ENCODE data around the gene HCN2.
A peak's percentile ranks its signal among the peaks of the same experiment; 100 is the strongest.
"Not testable (repeated sequence)": the region's sequence is repeated elsewhere in the genome, so short reads cannot be mapped to it uniquely, and the experiment has no call there.

The HCN2 gene

DNA sequence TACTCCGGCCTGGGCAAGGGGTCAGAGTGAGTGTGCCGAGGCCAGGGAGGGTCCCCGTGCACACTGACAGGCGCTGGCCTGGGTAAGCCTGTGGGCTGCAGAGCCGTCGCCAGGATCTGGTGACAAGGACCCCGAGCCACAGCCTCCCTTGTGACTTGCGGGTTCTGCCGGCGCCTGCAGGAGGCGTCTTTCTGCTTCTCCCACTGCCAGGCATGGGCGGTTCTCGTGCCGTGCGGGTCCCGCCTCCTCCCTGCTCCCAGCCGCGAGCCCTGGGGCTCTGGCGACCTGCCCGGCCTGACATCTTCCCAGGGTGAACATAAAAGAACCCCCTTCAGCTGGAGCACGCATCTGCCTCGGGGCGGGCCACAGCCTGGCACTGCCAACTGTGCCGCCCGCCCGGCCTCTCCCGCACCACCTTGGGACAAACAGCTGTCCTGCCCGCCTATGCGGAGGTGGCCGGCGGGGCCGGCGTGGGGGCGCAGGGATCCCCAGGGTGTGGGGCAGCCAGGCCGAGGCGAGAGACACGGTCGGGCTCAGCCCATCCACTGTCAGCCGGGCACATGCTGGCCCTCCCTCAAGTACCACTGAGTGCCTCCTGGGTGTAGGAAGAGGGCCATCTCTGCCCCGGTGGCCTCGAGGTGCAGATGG, 1.5 kb upstream of the HCN2 start:
- peak; percentile 88 for DNase-seq

DNA sequence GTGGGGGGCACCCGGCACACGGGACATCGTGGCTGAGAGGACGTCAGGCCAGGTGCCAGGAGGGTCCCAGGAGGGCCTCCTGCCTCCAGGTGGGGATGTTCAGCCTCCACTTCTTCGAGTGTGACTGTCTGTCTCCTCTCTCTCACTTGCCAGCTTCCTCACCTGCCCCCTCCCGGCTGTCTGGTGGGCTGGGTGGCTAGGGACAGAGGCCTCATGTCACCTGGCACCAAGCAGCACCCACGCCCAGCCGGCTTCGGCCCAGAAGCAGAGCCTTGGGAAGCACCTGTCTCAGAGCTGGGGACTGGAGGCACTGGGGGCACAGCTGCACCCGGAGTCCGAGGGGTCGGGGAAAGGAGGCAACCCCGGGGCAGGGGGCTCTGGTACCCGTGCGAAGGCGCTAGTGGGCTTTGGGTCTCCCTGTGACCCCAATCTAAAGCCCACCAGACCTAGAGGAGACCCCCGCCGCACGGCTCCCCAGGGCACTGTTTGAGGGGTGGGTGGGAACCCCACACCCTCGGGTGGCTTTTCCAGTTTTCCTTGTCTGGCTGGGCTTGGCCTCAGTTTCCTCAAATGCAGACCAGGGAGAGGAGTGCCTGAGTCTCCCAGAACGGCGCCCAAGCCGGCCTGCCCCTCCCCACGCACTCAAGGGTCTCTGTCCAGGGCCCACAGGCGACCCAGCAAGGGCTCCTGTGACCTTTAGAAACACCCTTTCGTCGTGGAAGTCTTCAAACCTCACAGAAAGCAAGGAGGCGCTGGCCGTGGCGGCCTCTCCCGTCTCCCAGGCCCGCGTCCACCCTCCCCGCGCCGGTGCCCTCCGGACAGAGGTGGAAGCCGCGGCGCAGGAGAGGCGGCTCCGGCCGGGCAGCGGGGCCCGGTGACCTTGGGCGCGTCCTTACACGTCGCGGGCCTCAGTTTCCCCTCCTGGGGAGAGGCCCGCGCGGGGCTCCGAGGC, 664 bp upstream of the HCN2 start:
- DNase-seq: no peak

DNA sequence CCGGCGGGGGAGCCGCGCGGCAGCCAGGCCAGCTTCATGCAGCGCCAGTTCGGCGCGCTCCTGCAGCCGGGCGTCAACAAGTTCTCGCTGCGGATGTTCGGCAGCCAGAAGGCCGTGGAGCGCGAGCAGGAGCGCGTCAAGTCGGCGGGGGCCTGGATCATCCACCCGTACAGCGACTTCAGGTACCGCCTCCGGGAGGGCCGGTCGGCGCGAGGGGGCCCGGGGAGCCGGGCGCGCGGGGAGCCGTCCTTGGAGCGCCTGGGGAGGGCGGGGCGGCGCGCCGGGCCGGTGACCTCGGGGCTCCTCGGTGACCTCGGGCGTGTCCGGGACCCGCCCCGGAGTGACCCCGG, 690 bp downstream of the HCN2 start:
- DNase-seq: no peak

DNA sequence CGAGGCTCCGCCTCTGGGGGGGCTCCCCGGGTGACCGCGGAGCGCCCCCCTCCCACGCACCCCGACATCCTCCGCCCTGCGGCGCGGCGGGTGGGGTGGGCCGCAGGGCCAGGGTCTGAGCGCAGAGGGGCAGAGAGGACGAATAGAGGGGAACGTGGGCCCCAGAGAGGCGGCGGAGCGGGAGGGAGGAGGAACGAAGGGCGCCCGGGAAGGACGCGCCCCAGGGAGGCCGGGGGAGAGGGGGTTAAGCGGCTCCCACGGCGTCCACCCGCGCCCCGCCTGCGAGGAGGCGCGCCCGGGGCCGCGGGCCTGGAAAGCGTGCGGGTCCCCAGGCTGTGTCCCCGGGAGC, 1.0 kb downstream of the HCN2 start:
- DNase-seq: no peak

DNA sequence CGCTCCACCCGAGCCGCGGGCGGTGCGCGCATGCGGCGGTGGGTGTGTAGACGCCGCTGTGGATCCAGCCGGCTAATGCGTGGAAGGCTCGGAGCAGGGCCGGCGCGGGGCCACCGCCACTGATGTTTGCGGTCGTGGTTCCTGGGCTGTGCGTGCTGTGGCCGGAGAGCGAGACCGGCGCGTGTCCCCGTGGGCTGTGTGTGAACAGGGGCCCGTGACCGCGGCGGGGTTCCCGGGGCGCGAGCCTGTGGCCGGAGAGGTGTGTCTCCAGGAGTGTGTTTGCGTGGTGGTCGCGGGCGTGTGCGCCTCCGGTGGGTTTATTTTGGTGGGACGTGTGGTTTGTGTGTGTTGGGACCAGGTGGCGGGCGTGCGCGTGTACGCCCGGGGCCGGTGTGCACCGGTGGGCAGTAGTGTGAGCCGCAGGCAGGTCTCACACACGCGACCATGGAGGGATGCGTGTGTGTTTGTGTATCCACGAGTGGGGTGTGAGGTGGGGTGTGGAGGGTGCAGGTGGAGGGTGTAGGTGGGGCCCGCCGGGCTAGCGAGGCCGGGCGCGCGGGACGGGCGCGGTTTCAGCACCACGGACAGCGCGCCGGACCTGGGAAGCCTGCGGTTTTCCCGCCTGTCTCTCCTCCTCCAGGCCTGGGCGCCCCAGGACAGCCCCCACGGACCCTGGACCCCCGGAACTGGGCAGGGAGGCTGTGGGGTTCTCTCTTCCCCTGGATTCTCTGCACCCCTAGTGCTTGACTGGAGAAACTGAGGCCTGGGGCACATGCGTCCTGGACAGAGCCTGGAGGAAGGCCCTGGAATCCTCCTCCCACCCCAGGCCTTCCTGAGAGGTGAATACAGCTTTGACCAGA, 1.6 kb downstream of the HCN2 start:
- no peak for DNase-seq

DNA sequence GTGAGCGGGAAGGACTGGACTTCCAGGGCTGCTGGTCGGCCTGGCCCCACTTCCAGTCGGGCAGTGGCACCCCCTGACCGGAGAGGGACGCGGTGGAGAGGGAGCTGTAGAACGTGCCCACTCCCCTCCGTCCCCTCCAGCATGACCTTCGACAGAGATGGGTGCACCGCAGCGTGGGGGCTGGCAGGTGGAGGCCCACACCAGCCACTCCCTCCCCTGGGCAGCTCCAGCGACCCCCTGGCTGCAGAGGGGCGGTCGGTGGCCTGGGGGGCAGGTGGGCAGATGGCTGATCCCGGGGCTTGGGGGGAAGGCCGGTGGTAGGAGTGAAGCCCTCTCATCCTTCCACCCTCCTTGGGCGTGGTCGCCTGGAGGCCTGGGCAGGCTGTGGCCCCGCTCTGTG, 2.4 kb downstream of the HCN2 start:
- no peak for DNase-seq

DNA sequence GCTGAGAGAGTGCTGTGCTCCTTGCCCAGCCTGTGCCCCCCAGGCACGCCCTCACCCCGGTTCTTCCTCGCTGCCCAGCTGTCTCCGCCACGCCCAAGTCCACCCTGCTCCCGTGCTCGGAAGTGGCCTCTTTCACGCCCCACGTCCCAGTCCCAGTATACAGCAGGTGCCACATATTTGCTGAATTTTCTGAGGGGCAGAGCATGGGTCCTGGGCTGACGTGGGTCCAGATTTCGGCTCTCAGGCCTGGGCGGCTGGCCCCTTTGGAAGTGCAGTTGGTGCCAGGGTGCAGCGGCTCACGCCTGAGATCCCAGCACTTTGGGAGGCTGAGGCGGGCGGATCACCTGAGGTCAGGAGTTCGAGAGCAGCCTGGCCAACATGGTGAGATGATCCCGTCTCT, 3.4 kb downstream of the HCN2 start:
- DNase-seq: no peak

DNA sequence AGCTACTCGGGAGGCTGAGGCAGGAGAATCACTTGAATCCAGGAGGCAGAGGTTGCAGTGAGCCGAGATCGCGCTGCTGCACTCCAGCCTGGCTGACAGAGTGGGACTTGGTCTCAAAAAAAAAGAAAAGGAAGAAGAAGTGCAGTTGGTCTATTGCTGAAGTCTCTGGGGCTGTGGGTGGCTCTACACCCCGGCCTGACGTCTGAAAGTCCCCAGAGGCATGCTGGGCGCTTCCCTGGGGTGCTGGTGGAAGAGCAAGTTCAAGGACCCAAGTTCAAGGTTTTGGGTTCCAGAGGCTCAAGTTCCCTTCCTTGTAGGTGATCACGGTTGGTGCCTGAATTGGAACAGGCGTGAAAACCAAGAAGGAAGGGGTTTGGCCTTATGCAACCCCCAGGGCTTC, 3.8 kb downstream of the HCN2 start:
- no peak for DNase-seq

DNA sequence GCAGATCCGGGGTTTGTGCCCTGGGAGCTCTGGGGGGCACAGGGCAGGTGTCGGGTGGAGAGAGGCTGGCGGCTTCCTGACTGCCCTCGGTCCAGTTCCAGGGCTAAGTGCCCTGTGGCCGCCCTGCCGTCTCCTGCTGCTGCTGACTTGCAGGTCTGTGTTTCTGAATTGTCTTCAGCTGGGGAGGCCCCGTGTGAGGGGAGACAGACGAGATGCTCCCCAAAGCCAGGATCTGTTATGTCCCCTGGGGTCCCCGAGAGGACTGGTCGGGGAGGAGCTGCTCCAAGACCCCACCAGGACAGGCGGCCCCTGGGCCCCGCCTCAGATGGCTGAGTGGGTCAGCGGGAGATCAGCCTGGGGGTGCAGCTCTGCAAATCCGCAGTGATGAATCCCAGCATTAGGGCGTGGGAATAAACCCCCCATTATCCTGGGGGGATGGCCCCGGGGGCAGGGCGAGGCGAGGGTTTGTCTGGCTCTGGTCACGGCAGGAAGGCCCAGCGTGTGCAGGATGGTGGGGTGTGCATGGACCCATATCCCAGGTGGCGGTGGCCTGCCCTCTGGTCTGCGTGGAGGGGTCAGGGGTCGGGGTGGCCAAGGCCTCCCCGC, 4.7 kb downstream of the HCN2 start:
- DNase-seq: no peak

DNA sequence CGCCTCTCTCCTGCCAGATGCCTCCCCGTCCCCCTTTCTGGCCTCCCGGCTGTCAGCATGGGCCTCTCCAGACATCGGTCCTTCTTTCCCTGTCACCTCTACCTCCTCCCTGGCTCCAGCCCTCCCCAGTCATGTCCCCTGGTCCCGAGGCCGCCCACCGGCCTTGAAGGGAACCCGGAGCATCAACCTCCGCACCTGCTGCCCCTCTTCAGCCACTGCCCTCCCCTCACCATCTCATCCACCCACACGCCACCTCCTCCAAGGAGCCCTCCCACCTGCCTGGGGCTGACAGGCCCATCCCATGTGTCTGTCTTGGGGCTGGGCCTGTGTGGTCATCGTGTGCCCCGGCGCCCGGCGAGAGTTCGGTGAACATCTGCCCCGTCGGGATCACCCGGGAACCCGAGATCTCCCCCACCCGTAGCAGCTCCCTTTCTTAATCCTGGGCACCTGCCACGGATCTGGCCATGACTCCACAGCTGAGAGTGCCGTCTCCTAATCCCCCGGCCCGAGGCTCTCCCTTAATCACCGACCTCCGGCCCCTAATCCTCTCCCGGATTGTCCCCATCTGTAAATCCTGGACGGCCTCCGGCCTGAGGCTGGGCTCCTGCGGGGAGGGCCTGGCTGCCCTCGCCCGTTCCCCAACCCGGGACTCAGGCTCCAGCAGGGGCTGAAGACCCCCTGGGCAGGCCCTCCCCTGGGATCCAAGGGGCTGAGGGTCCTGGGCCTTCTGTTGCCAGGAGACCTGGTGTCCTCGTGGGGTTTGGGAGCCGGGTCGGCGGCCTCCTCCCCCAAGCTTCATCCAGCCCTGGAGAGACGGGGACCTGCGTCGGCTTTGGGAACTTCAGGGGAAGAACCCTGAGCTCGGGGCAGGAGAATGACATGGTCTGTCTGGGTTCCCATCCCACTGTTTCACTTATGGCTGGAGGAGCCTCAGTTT, 5.9 kb downstream of the HCN2 start:
- DNase-seq: no peak

DNA sequence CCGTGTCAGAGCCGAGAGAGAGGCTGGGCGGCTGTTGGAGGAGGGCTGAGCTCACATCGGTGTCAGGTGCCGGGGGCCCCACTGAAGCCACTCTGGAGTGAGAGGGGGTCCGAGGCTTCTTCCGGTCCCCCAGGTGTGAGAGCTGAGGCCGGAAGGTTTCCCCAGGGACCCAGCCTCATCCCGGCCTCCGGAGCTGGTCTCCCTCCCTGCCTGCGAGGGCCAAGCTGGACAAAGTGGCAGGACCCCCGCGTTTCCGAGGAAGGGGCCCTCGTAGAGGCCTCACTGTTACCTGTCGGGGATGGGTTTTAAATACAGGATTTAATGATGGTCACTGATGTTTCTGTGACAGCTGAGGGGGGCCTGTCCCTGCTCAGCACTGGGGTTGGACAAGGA, 6.6 kb downstream of the HCN2 start:
- no peak for DNase-seq

DNA sequence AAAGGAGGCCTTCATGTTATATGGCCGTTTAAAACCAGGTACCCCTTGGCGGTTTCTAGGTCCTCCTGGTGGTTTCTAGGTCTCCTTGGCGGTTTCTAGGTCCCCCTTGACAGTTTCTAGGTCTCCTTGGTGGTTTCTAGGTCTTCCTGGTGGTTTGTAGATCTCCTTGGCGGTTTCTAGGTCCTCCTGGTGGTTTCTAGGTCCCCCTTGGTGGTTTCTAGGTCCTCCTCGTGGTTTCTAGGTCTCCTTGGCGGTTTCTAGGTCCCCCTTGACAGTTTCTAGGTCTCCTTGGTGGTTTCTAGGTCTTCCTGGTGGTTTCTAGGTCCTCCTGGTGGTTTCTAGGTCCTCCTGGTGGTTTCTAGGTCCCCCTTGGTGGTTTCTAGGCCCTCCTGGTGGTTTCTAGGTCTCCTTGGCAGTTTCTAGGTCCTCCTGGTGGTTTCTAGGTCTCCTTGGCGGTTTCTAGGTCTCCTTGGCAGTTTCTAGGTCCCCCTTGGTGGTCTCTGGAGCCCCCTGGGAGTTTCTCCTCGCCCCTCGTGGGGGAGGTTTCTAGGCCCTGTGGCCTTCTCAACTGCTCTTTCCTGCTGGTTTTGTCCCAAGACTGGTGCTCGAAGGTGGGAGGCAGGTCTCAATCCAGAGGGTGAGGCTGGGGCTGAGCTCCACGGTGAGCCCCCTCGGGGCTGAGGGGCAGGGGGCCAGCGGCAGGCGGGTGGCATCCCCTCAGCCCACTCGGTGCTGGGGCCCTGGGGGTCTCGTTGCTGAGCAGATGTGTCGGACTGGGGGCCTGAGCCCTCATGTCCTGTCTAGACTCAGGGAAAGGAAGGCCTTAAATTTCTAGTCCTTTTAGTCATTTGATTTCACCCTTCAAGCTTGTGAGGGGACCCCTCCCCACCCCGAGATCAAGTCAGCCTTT, 8.0 kb downstream of the HCN2 start:
- DNase-seq: no peak

DNA sequence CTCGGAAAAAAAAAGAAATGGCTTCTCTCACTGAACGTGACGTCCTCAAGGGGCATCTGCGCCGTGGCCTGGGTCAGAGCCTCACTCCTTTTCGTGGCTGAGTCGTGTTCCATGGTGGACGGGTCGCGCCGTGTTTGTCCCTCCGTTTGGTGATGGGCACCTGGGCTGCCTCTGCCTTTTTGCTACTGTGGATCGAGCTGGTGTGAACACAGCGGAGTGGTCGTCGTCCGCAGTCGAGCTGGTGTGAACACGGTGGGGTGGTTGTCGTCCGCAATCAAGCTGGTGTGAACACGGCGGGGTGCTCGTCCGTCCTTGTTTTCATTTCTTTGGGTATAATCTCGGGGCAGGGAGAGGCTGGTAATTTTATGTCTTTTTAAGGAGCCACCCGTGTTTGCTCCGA, 11.6 kb downstream of the HCN2 start:
- DNase-seq: no peak

DNA sequence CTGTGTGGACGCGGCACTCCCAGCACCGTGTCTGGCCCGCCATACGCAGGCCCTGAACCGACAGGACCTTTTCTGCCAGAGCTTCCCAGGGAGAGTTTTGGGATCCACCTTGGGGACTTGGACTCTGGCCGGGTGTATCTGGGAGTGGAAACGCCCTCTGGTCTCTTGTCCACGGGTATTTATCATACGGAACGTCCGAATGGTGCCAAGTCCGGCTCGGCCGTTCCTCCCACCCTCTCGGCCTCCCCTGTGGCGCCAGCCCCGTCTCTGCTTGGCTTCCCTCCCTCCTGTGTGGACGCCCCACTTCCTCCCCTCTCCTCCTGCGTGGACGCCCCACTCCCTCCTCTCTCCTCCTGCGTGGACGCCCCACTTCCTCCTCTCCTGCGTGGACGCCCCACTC, 12.1 kb downstream of the HCN2 start:
- DNase-seq: no peak

DNA sequence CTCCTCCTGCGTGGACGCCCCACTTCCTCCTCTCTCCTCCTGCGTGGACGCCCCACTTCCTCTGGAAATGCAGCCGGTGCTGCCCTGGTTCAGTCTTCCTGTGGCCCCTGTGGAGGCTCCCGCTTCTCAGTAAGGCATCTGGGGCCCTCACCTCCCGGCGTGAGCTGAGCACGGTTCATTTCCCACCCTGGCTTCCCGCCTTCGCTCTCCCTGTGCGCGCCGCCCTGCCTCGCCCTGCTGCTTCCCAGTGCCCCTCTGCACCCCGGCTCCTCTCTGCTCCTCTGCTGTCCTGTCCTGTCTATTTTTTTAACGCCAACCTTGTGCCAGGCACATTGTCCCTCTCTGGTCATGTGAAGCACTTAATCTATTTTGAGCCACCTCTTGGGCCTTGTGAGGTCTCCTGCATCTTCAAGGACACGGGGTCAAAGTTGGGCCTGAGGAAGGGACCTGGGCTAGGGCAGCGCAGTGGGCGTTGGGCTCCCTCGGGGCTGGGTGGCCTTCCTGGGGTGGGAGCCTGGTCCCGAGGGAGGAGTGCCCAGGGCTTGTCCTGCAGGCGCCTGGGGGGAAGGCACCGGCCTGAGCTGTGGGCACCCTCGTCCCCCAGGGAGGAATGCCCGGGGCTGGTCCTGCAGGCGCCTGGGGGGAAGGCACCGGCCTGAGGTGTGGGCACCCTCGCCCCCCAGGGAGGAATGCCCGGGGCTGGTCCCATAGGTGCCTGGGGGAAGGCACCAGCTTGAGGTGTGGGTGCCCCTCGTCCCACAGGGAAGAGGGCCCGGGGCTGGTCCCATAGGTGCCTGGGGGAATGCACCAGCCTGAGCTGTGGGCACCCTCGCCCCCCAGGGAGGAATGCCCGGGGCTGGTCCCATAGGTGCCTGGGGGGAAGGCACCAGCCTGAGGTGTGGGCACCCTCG, 13.0 kb downstream of the HCN2 start:
- DNase-seq: no peak

DNA sequence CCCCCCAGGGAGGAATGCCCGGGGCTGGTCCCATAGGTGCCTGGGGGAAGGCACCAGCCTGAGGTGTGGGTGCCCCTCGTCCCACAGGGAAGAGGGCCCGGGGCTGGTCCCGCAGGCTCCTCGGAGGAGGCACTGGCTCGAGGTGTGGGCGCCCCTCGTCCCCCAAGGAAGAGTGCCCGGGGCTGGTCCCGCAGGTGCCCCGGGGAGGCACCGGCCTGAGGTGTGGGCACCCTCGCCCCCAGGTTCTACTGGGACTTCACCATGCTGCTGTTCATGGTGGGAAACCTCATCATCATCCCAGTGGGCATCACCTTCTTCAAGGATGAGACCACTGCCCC, 13.6 kb downstream of the HCN2 start:
- DNase-seq: not testable (repeated sequence)

DNA sequence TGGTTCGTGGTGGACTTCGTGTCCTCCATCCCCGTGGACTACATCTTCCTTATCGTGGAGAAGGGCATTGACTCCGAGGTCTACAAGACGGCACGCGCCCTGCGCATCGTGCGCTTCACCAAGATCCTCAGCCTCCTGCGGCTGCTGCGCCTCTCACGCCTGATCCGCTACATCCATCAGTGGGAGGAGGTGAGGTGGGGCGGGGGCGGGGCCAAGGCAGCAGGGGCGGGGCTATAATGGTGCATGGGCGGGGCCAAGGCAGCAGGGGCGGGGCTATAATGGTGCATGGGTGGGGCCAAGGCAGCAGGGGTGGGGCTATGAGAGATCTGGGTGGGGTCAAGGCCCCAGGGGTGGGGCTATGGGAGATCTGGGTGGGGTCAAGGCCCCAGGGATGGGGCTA, 14.1 kb downstream of the HCN2 start:
- DNase-seq: not testable (repeated sequence)

DNA sequence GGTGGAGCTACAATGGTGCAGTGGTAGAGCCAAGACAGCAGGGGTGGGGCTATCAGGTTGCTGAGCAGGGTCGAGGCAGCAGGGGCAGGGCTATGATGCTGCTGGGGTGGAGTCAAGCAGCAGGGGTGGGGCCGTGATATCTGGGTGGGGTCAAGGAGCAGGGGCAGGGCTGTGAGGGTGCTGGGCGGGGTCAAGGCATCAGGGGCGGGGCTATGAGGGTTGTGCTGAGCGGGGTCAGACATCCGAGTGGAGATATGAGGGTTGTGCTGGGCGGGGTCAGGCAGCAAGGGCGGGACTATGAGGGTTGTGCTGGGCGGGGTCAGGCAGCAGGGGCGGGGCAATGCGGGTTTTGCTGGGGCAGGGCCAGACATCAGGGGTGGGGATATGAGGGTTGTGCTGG, 14.7 kb downstream of the HCN2 start:
- DNase-seq: no peak

DNA sequence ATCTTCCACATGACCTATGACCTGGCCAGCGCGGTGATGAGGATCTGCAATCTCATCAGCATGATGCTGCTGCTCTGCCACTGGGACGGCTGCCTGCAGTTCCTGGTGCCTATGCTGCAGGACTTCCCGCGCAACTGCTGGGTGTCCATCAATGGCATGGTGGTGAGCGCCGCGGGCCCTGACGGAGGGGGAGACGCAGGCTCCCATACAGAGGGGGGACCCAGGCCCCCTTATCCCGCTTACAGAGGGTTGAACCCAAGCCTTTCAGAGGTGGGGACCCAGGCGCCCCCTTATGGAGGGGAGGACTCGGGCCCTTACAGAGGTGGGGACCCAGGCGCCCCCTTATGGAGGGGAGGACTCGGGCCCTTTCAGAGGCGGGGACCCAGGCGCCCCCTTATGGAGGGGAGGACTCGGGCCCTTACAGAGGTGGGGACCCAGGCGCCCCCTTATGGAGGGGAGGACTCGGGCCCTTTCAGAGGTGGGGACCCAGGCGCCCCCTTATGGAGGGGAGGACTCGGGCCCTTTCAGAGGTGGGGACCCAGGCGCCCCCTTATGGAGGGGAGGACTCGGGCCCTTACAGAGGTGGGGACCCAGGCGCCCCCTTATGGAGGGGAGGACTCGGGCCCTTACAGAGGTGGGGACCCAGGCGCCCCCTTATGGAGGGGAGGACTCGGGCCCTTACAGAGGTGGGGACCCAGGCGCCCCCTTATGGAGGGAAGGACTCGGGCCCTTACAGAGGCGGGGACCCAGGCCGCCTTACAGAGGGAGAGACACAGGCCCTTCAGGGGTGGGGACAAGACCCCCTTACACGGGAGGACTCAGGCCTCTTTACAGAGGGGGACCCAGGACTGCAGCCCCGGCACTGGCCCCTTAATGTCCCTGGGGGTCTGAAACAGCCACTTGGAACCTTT, 15.6 kb downstream of the HCN2 start:
- DNase-seq: not testable (repeated sequence)

All from NCI-H1694 (cell line).